IMR-90 (cell line): ENCODE results near the gene ANO2. TPM values are rescaled to one million over a fixed set of nuclear protein-coding genes. Genes with fewer than 3 reads are reported as not detected.

Experiments
- ATAC-seq: fragments of 200-7000 bp; cut with Tn5 transposase; 2 replicates; pipeline ENCODE4 v1.9.1; 2020; ENCODE audit warnings: low read depth, mild to moderate bottlenecking, moderate library complexity
- BruUV-seq: library from RNA; stranded (reverse); fragments of 400-500 nt; replicated peaks from 2 replicates; lab custom pipeline; 2021; lab: Mats Ljungman, UMichigan
- CTCF ChIA-PET: fragments of 300-600 bp; formaldehyde crosslinking; extraction: SDS; loops from one replicate; lab custom pipeline; 2021; ENCODE audit warnings: antibody characterized with exemption; lab: Yijun Ruan, JAX
- POLR2A ChIA-PET: fragments of 300-600 bp; sonication (Branson Sonifier 250); formaldehyde crosslinking; loops from one replicate; lab custom pipeline; 2022; ENCODE audit warnings: antibody characterized with exemption; ENCODE audit not compliant: unreplicated experiment; lab: Charles Lee
- DNase-seq: peaks from one replicate; pipeline ENCODE4 v3.0.0; 2013
- H2AFZ ChIP-seq: replicated peaks from 2 replicates; pipeline ENCODE3; 2013; ENCODE audit warnings: low read length, mild to moderate bottlenecking; ENCODE audit not compliant: poor library complexity
- H2AK5ac ChIP-seq: 2 replicates; pipeline ENCODE4 v1.6.1; 2013; ENCODE audit warnings: low read depth, low read length, inconsistent platforms
- H2AK9ac ChIP-seq: replicated peaks from 2 replicates; pipeline ENCODE3; 2013; ENCODE audit warnings: mild to moderate bottlenecking, low read depth, low read length, moderate library complexity; ENCODE audit not compliant: poor library complexity
- H2BK120ac ChIP-seq: 2 replicates; pipeline ENCODE4 v1.6.1; 2013; ENCODE audit warnings: low read depth, low read length, inconsistent platforms
- H2BK15ac ChIP-seq: 3 replicates; pipeline ENCODE4 v1.6.1; 2013; ENCODE audit warnings: low read depth, low read length, inconsistent platforms
- H2BK20ac ChIP-seq: 2 replicates; pipeline ENCODE4 v1.6.1; 2013; ENCODE audit warnings: low read depth, mild to moderate bottlenecking, inconsistent platforms, low read length, moderate library complexity
- H2BK5ac ChIP-seq: 2 replicates; pipeline ENCODE4 v1.6.1; 2013; ENCODE audit warnings: mild to moderate bottlenecking, low read depth, low read length, inconsistent platforms; ENCODE audit not compliant: poor library complexity, severe bottlenecking
- H3K14ac ChIP-seq: replicated peaks from 2 replicates; pipeline ENCODE4 v1.6.1; 2013; ENCODE audit warnings: low read depth, low read length, inconsistent platforms
- H3K18ac ChIP-seq: 2 replicates; pipeline ENCODE4 v1.6.1; 2013; ENCODE audit warnings: low read depth, low read length, control low read depth
- H3K23ac ChIP-seq: 2 replicates; pipeline ENCODE4 v1.6.1; 2013; ENCODE audit warnings: low read depth, low read length, inconsistent platforms
- H3K27ac ChIP-seq: 2 replicates; pipeline ENCODE4 v1.5.1; 2013; ENCODE audit warnings: mild to moderate bottlenecking, control low read depth, low read length; ENCODE audit not compliant: insufficient read depth
- H3K27me3 ChIP-seq: 2 replicates; pipeline ENCODE4 v1.6.1; 2013; ENCODE audit warnings: low read length; ENCODE audit not compliant: control insufficient read depth, insufficient read depth
- H3K36me3 ChIP-seq: 2 replicates; pipeline ENCODE4 v1.6.1; 2013; ENCODE audit warnings: low read length, mixed read lengths; ENCODE audit not compliant: control insufficient read depth, insufficient read depth
- H3K4ac ChIP-seq: 2 replicates; pipeline ENCODE4 v1.6.1; 2013; ENCODE audit warnings: low read depth, low read length, inconsistent platforms
- H3K4me1 ChIP-seq: 2 replicates; pipeline ENCODE4 v1.6.1; 2013; ENCODE audit warnings: low read length, mixed read lengths; ENCODE audit not compliant: control insufficient read depth, insufficient read depth
- H3K4me2 ChIP-seq: 2 replicates; pipeline ENCODE4 v1.6.1; 2013; ENCODE audit warnings: low read depth, mild to moderate bottlenecking, control low read depth, low read length, moderate library complexity
- H3K4me3 ChIP-seq: 2 replicates; pipeline ENCODE4 v1.5.1; 2013; ENCODE audit warnings: low read depth, mild to moderate bottlenecking, control low read depth, low read length, moderate library complexity; ENCODE audit not compliant: insufficient read depth
- H3K56ac ChIP-seq: 2 replicates; pipeline ENCODE4 v1.6.1; 2013; ENCODE audit warnings: low read length, inconsistent platforms; ENCODE audit not compliant: insufficient read depth; ENCODE audit errors: extremely low read depth
- H3K79me1 ChIP-seq, 2 experiments: 2 replicates each; pipeline ENCODE4 v1.6.1; 2013; ENCODE audit warnings: low read length in 2 of 2, inconsistent platforms in 1 of 2, low read depth in 1 of 2
- H3K9ac ChIP-seq: 2 replicates; pipeline ENCODE4 v1.6.1; 2013; ENCODE audit warnings: low read depth, low read length, control low read depth
- H3K9me1 ChIP-seq: 2 replicates; pipeline ENCODE4 v1.6.1; 2013; ENCODE audit warnings: low read length, inconsistent platforms; ENCODE audit not compliant: insufficient read depth
- H3K9me3 ChIP-seq: 2 replicates; pipeline ENCODE4 v1.6.1; 2013; ENCODE audit warnings: low read length; ENCODE audit not compliant: control insufficient read depth, insufficient read depth
- H4K20me1 ChIP-seq: 2 replicates; pipeline ENCODE4 v1.6.1; 2013; ENCODE audit warnings: low read length, inconsistent platforms; ENCODE audit not compliant: insufficient read depth
- H4K5ac ChIP-seq: 2 replicates; pipeline ENCODE4 v1.6.1; 2013; ENCODE audit warnings: mild to moderate bottlenecking, low read depth, low read length, control low read depth
- H4K8ac ChIP-seq, 2 experiments: 2 replicates each; pipeline ENCODE4 v1.6.1; 2013; ENCODE audit warnings: low read depth in 2 of 2, low read length in 2 of 2, control low read depth in 1 of 2, inconsistent platforms in 1 of 2
- H4K91ac ChIP-seq: 2 replicates; pipeline ENCODE4 v1.6.1; 2013; ENCODE audit warnings: low read depth, low read length, inconsistent platforms; ENCODE audit not compliant: insufficient read depth
- MAFK ChIP-seq: IDR thresholded peaks from 2 replicates; pipeline ENCODE4 v1.6.1; 2012; ENCODE audit warnings: low read depth, low read length, improper control_type of control experiment
- MXI1 ChIP-seq: IDR thresholded peaks from 2 replicates; pipeline ENCODE4 v1.6.1; 2012; ENCODE audit warnings: low read depth, mild to moderate bottlenecking, low read length, moderate library complexity, borderline replicate concordance
- NFE2L2 ChIP-seq: fragments of 150-350 bp; IDR thresholded peaks from 2 replicates; pipeline ENCODE4 v1.6.1; 2016; ENCODE audit warnings: low read depth, mild to moderate bottlenecking, low read length
- RAD21 ChIP-seq: IDR thresholded peaks from 2 replicates; pipeline ENCODE4 v1.6.1; 2012; ENCODE audit warnings: low read length, improper control_type of control experiment
- RFX5 ChIP-seq: IDR thresholded peaks from 2 replicates; pipeline ENCODE4 v1.8.0; 2012; ENCODE audit warnings: low read depth, mild to moderate bottlenecking, low read length, moderate library complexity
- whole genome bisulfite sequencing, 2 experiments: methylation state at CpG; one replicate each; pipeline versions ENCODE4 v1.1.5 to v1.1.7; 2013; ENCODE audit warnings: missing lambda C conversion rate in 2 of 2; ENCODE audit not compliant: insufficient read length in 1 of 2; ENCODE audit errors: extremely low coverage in 2 of 2; 5-methylcytosine and 5-hydroxymethylcytosine counted together
- dilution Hi-C: fragments of 300-500 bp; cut with HindIII; formaldehyde crosslinking; loops from one replicate; pipeline ENCODE4 v1.14.3; 2018; ENCODE audit warnings: low sequenced_read_pairs; ENCODE audit not compliant: unreplicated experiment
- in situ Hi-C: fragments of 300-500 bp; cut with MboI; formaldehyde crosslinking; loops from 3 replicates; pipeline ENCODE4 v1.14.3; 2019; ENCODE audit warnings: low sequenced_read_pairs, inconsistent platforms, mixed read lengths
- intact Hi-C: fragments of 100-400 bp; cut with micrococcal nuclease; formaldehyde crosslinking; loops from 2 replicates; pipeline ENCODE4 v1.10.0; 2022
- polyA plus RNA-seq, 3 experiments: library from polyadenylated mRNA; depleted of rRNA; stranded (reverse); fragments of >200 nt; gene quantifications; 2 replicates each; pipeline ENCODE4 v1.2.3, GENCODE V29; 2012; ENCODE audit warnings: low replicate concordance in 1 of 3
- total RNA-seq: library from RNA; depleted of rRNA; stranded (reverse); fragments of >200 nt; gene quantifications from 2 replicates; pipeline ENCODE4 v1.2.3, GENCODE V29; 2012

ANO2 gene
- total and polyA plus RNA-seq, 2 of the 4 experiments (the other 2 are of a cell fraction): 0.22 TPM; not detected in 1

GRCh38 chr12:5864972-5865371, 80.1 kb downstream of the ANO2 start:
- POLR2A ChIA-PET: no interaction called here
- no peak for TF ChIP-seq MXI1
- no peak for TF ChIP-seq NFE2L2
- TF ChIP-seq MAFK: no peak
- TF ChIP-seq RAD21: no peak
- TF ChIP-seq RFX5: no peak

More at GRCh38 chr12:5864972-5865371, 80.1 kb downstream of the ANO2 start:
- Histone ChIP-seq H3K14ac (no peak overlapping the region), H3K9ac (no peak overlapping the region), H3K79me1 (no peaks in the 10 kb centered on the region), H4K91ac (no peak overlapping the region), H3K27ac (no peak overlapping the region), H2AFZ (no peak overlapping the region), H3K23ac (no peak overlapping the region), H2BK120ac (no peak overlapping the region), H2BK5ac (no peak overlapping the region), H2AK5ac (no peak overlapping the region), H3K18ac (no peak overlapping the region), H3K4me1 (no peaks in the 10 kb centered on the region), H3K9me3 (no peaks in the 10 kb centered on the region), H2BK20ac (no peak overlapping the region), H3K56ac (no peak overlapping the region), H4K20me1 (no peaks in the 10 kb centered on the region), H3K4me3 (no peak overlapping the region), H4K8ac (no peak overlapping the region), H3K4me2 (no peak overlapping the region), H2BK15ac (no peak overlapping the region), H2AK9ac (no peak overlapping the region), H3K27me3 (peaks cover 5% of the 10 kb centered on the region), H3K36me3 (no peaks in the 10 kb centered on the region), H3K4ac (no peak overlapping the region), H4K5ac (no peak overlapping the region), H3K9me1 (no peaks in the 10 kb centered on the region)
- no peak for ATAC-seq
- intact Hi-C loops (no loop called here), dilution Hi-C loops (no loop called here), in situ Hi-C loops (no loop called here)
- CTCF ChIA-PET: no interaction called here
- no peak for DNase-seq
- WGBS, 2 experiments: no CpG with 5 or more reads among the region's 1 CpG
- BruUV-seq: no TSS peak
